ENCODE measurements around the gene KAZALD1. TPM values are rescaled to one million over a fixed set of nuclear protein-coding genes. Genes with fewer than 3 reads are reported as not detected.
"Not testable (repeated sequence)": the region's sequence is repeated elsewhere in the genome, so short reads cannot be mapped to it uniquely, and the experiment has no call there.

Gene KAZALD1
- polyA plus RNA-seq, 6 donors from 2014 or later, result not detected

DNA sequence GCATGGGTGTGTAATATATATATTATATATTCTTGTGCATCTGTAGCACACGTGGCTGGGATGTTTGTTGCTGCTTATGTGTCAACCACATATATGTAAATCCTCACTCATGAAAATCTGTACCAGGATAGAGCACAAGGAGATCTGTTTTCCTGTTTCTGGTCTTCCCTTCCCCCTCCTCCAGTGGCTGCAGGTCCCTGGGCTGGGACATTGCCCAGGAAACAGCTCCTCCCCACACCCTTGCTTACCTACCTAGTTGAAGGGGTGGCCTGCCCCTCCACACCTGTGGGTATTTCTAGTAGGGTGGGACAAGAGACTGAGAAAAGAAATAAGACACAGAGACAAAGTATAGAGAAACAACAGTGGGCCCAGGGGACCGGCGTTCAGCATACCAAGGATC is 28.5 kb upstream of the KAZALD1 start:
- H3K9me3 Mint-ChIP-seq, result no peaks in the 10 kb centered on the region
- peaks cover 17 to 22% (median 19%) of the 10 kb centered on the region in 3 donors for H3K4me1 Mint-ChIP-seq
- peaks cover 0 to 21% of the 10 kb centered on the region in 2 donors for H3K36me3 Mint-ChIP-seq
- peaks cover 0 to 15% (median 15%) of the 10 kb centered on the region in 3 donors for H3K27me3 Mint-ChIP-seq
- H3K27ac Mint-ChIP-seq, result peak overlapping the region in 1 of 6 donors; percentile 58
- DNase-seq (no peak), ATAC-seq (ENCODE audit: low read depth in 2 of 2) (no peak)
- H3K4me3 Mint-ChIP-seq, result peak overlapping the region in 6 of 8 donors; percentile 53 to 97 (median 89)

DNA sequence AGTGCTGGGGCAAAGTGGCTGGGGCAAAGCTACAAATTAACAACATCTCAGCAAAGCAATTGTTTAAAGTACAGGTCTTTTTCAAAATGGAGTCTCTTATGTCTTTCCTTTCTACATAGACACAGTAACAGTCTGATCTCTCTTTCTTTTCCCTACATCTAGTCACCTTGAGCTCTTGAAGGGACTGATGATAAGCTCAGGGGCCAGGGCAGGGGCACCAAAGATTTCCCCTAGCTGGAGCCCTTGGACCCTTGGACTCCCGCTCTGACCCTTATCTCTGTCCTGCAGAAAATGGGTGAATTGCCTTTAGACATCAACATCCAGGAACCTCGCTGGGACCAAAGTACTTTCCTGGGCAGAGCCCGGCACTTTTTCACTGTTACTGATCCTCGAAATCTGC is 27.4 kb upstream of the KAZALD1 start:
- H3K9me3 Mint-ChIP-seq; DNase-seq; ATAC-seq (ENCODE audit: low read depth in 2 of 2); H3K27me3 Mint-ChIP-seq: not testable (repeated sequence)
- Mint-ChIP-seq H3K4me3 (peak overlapping the region in 1 of 8 donors; percentile 27), H3K36me3 (peaks cover 0 to 24% of the 10 kb centered on the region in 2 donors), H3K27ac (peak overlapping the region in 1 of 6 donors; percentile 79), H3K4me1 (peaks cover 16 to 19% (median 17%) of the 10 kb centered on the region in 3 donors)

DNA sequence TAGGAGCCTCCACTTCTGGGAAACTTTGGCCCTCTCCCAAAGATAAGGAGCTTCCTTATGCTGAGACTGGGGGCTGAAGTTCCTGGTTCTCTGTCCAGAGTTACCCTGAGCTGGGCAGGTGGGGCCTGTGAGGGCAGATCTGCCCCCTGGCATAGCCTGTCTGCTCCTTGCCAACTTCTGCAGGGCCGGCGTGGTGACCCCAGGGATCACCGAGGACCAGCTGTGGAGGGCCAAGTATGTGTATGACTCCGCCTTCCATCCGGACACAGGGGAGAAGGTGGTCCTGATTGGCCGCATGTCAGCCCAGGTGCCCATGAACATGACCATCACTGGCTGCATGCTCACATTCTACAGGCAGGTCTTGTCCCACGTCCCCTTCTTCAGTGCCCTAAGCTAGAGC is 26.5 kb upstream of the KAZALD1 start:
- Mint-ChIP-seq H3K9me3 (no peaks in the 10 kb centered on the region), H3K4me1 (peaks cover 13 to 19% (median 15%) of the 10 kb centered on the region in 3 donors), H3K27ac (no peak overlapping the region), H3K4me3 (no peak overlapping the region), H3K36me3 (peaks cover 0 to 24% of the 10 kb centered on the region in 2 donors), H3K27me3 (no peaks in the 10 kb centered on the region)
- DNase-seq (no peak), ATAC-seq (ENCODE audit: low read depth in 2 of 2) (no peak)

DNA sequence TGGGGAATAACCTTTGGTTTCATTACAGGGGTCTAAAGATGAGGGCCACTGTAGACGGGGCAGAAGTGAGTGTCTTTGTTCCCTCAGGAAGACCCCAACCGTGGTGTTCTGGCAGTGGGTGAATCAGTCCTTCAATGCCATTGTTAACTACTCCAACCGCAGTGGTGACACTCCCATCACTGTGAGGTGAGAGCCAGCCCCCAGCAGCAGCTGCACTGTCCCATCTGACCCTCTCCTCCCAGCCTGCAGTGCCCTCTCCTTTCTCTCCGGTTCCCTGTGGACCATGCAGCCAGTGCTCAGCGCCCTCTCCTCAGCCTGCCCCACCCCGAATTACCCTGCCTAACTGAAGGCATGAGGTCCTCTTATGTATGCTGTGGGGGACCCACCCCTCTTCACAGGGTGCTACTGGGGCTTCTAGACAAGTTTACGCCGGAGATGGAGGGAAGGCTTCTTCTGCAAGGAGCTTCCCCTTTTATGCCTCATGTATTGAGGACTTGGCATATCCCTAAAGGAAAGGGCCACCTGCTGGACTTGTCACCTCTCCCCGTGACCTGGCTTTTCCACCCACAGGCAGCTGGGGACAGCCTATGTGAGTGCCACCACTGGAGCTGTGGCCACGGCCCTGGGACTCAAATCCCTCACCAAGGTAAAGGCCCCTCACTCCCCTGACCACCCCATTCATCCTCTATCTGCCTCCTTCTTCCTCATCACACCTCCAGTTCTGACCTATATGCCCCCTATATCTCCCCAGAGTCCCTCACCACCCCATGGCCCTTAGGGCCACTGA is 25.7 kb upstream of the KAZALD1 start:
- peaks cover 13 to 17% (median 15%) of the 10 kb centered on the region in 3 donors for H3K4me1 Mint-ChIP-seq
- no peak for ATAC-seq (ENCODE audit: low read depth in 2 of 2)
- H3K9me3 Mint-ChIP-seq, result no peaks in the 10 kb centered on the region
- DNase-seq, result no peak
- H3K27ac Mint-ChIP-seq, result peak overlapping the region in 3 of 6 donors; percentile 11 to 78 (median 30)
- no peak overlapping the region for H3K4me3 Mint-ChIP-seq
- H3K36me3 Mint-ChIP-seq, result peaks cover 0 to 24% of the 10 kb centered on the region in 2 donors
- H3K27me3 Mint-ChIP-seq, result no peaks in the 10 kb centered on the region

DNA sequence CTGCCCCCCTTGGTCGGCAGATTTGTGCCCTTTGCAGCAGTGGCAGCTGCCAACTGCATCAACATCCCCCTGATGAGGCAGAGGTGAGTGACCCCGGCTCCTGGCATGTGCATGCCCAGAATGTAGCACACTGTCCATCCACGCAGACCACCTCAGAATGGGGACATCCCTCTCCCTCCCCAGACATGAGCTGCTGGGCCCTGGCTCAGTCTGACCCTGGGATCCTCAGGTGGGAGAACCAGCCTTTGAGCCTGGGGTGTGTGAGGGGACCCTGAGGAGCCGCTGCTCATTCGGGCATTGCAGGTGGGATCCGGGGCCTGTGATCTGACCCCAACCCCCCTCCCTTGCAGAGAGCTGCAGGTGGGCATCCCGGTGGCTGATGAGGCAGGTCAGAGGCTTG is 25.1 kb upstream of the KAZALD1 start:
- H3K27ac Mint-ChIP-seq, result peak overlapping the region in 1 of 6 donors; percentile 11
- peaks cover 12 to 14% (median 12%) of the 10 kb centered on the region in 3 donors for H3K4me1 Mint-ChIP-seq
- H3K4me3 Mint-ChIP-seq, result peak overlapping the region in 1 of 8 donors; percentile 16
- peaks cover 0 to 24% of the 10 kb centered on the region in 2 donors for H3K36me3 Mint-ChIP-seq
- no peak for ATAC-seq (ENCODE audit: low read depth in 2 of 2)
- H3K9me3 Mint-ChIP-seq, result no peaks in the 10 kb centered on the region
- no peak for DNase-seq
- no peaks in the 10 kb centered on the region for H3K27me3 Mint-ChIP-seq

DNA sequence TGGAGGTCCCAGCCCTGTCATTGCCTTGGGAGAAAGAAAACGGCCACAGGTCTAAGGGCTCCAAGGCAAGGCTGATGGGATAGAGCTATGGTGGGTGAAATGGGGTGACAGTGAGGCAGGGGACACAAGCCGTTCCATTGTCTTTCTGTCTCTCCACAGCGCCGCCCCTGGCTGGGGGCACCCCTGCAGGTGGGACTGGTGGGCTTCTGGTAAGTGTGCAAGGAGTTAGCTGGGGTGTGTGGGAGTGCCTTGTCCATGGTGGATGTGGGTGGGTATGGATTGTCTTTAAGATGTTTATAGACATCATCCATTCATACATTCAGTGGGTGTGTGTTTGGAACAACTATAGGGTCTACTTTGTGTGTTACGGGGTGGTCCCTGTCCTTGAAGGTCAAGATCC is 23.3 kb upstream of the KAZALD1 start:
- Mint-ChIP-seq H3K27ac (no peak overlapping the region), H3K27me3 (no peaks in the 10 kb centered on the region), H3K9me3 (no peaks in the 10 kb centered on the region), H3K4me1 (peaks cover 17 to 21% (median 18%) of the 10 kb centered on the region in 3 donors), H3K36me3 (peaks cover 0 to 24% of the 10 kb centered on the region in 2 donors), H3K4me3 (no peak overlapping the region)
- ATAC-seq (ENCODE audit: low read depth in 2 of 2), result no peak
- no peak for DNase-seq

DNA sequence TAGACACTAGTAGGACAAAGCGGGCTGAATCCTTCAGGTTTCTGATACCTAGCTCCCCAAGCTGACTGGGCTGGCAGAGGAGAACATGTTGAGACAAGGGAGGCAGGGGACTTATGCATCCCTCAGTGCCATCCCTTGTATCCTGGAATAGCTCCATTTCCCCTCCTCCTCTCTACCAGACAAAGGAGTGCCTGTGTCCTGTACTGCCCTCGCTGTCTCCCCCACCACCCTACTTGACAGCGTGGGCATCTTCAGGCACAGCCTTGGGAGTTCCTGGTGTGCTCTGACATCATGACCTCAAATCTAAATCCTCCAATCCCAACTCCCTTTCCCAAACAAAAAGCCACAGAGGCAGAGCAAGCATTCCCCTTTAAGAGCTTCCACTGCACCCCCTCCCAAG is 21.7 kb upstream of the KAZALD1 start:
- peak overlapping the region in 2 of 6 donors; percentile 13 to 67 for H3K27ac Mint-ChIP-seq
- H3K36me3 Mint-ChIP-seq, result peaks cover 0 to 24% of the 10 kb centered on the region in 2 donors
- ATAC-seq (ENCODE audit: low read depth in 2 of 2), result no peak
- H3K27me3 Mint-ChIP-seq, result peaks cover 0 to 4% (median 0%) of the 10 kb centered on the region in 3 donors
- H3K4me1 Mint-ChIP-seq, result peaks cover 18 to 22% (median 20%) of the 10 kb centered on the region in 3 donors
- peak overlapping the region in 2 of 8 donors; percentile 9 to 44 for H3K4me3 Mint-ChIP-seq
- DNase-seq, result no peak
- H3K9me3 Mint-ChIP-seq, result no peaks in the 10 kb centered on the region

DNA sequence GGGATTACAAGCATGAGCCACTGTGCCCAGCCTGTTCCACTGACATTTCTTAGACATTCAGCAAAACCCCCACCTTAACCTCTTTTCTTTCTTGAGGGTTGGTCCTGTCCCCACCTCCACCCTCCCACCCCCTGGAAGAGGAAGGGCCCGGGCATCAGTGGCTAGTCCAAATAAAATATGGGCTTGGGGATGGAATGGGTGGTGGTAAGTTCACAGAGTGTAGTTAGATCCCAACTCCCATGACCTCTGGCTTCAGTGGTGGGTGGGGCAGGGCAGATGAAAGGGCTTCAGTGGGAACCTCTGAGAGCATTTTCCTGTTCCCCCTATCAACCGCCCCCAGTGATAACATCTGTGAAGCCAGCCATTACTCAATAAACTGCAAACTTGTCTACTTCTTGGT is 20.9 kb upstream of the KAZALD1 start:
- Mint-ChIP-seq H3K27me3 (peaks cover under 1 to 5% (median 3%) of the 10 kb centered on the region in 3 donors), H3K9me3 (no peaks in the 10 kb centered on the region), H3K36me3 (peaks cover 0 to 20% of the 10 kb centered on the region in 2 donors), H3K4me1 (peaks cover 18 to 22% (median 20%) of the 10 kb centered on the region in 3 donors), H3K4me3 (peak overlapping the region in 1 of 8 donors; percentile 17), H3K27ac (peak overlapping the region in 1 of 6 donors; percentile 76)
- DNase-seq (no peak), ATAC-seq (ENCODE audit: low read depth in 2 of 2) (no peak)

DNA sequence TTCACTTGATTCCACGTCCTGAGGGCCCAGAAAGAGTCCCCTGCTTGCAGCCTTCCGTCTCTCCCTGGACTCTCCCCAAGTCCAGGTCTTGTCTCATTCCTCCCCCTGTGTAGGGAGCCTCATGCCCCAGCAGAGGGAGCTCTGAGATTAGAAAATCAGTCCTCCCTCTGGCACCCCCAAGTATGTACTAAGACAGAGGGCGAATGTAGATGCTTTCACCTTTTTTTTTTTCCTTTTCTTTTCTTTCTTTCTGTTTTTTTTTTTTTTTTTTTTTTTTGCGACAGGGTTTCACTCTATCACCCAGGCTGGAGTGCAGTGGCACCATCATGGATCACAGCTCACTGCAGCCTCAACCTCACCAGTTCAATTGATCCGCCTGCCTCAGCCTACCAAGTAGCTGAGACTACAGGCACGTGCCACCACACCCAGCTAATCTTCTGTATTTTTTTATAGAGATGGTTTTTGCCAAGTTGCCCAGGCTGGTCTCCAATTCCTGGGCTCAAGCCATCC is 20.5 kb upstream of the KAZALD1 start:
- peak overlapping the region in 5 of 8 donors; percentile 10 to 61 (median 34) for H3K4me3 Mint-ChIP-seq
- ATAC-seq (ENCODE audit: low read depth in 2 of 2) (peak; percentile 84 to 86), DNase-seq (peak; percentile 76)
- H3K36me3 Mint-ChIP-seq, result peaks cover 0 to 16% of the 10 kb centered on the region in 2 donors
- peaks cover 18 to 22% (median 20%) of the 10 kb centered on the region in 3 donors for H3K4me1 Mint-ChIP-seq
- H3K27me3 Mint-ChIP-seq, result peaks cover 5 to 9% (median 7%) of the 10 kb centered on the region in 3 donors
- H3K27ac Mint-ChIP-seq, result peak overlapping the region in 1 of 6 donors; percentile 76
- no peaks in the 10 kb centered on the region for H3K9me3 Mint-ChIP-seq

DNA sequence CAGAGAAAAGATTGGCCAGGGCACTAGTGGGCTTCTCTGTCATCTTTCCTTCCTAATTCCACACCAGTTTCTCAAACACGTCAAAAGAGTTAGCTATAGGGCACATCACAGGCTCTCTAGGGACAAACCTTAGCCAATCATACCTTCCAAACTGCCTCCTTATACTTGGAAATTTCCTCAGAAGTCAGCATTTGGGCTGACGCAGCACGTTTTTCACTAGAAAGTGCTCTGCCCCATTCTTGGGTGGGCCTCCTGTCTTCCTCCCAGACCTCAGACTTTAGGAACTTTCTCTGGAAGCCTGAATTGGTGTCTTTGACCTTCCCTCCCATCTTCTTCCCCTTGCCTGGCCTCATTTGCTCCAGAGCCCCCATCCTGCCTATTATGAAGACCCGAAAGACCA is 19.7 kb upstream of the KAZALD1 start:
- Mint-ChIP-seq H3K27me3 (peaks cover 13 to 16% (median 15%) of the 10 kb centered on the region in 3 donors), H3K27ac (peak overlapping the region in 3 of 6 donors; percentile 44 to 87 (median 84)), H3K36me3 (peaks cover 0 to 10% of the 10 kb centered on the region in 2 donors), H3K4me3 (peak overlapping the region; percentile 94 to 99 (median 97)), H3K4me1 (peaks cover 18 to 22% (median 20%) of the 10 kb centered on the region in 3 donors), H3K9me3 (no peaks in the 10 kb centered on the region)
- DNase-seq (no peak), ATAC-seq (ENCODE audit: low read depth in 2 of 2) (no peak)

DNA sequence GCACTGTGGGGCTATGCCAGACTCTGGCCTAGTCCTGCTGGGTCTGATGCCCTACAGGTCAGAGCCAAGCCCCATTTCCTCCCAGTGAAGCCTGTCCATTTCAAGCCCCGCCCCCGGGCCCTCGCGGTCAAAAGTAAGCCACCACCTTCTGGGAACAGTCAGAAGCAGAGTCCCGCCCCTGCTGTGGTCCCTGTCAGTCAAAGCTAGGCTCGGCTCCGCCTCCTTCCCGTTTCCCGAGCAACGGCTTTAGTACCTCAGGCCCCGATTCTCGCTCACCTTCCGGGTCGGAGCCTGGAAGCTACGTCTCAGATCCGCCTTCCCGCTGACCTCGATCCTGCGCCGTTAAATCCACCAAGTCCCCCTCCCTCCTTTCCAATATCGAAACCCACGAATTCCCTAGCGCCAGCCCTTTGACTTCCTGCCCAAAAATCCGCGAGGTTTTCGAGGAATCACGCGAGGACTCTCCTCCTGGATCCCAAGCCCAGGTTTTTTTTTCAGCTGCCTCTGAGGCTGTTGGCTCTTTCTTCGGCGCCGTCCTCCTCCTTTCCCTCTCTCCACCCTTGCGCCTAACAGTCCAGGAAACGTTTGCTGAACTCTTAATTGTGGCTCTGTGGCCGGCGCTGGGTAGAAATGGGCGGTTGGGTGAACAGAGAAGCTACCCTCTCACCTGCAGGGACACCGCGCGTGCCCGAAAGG is 19.0 kb upstream of the KAZALD1 start:
- H3K27ac Mint-ChIP-seq, result peak overlapping the region; percentile 54 to 98 (median 96)
- peaks cover 0 to 7% of the 10 kb centered on the region in 2 donors for H3K36me3 Mint-ChIP-seq
- ATAC-seq (ENCODE audit: low read depth in 2 of 2) (peak; percentile 86 to 89), DNase-seq (peak; percentile 67)
- H3K4me3 Mint-ChIP-seq, result peak overlapping the region; percentile 94 to 99 (median 97)
- H3K27me3 Mint-ChIP-seq, result peaks cover 20 to 22% (median 22%) of the 10 kb centered on the region in 3 donors
- peaks cover 18 to 23% (median 20%) of the 10 kb centered on the region in 3 donors for H3K4me1 Mint-ChIP-seq
- no peaks in the 10 kb centered on the region for H3K9me3 Mint-ChIP-seq

DNA sequence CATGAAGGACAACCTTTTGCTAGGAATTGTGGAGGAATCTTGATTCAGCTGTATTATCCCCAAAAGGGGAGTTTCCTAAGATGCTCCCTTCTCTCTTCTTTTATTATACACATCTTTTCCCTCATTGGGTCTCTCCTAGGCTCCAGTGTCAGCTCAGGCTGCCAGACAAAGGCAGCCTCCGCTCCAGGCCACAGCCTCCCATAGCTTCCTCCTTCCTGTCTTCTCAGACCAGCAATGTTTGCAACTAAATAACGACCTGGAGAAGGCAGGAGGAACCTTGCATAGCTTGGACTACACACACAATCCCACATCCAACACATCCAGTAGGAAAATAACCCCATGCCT is 18.5 kb upstream of the KAZALD1 start:
- Mint-ChIP-seq H3K27me3 (peaks cover 23 to 27% (median 25%) of the 10 kb centered on the region in 3 donors), H3K27ac (peak overlapping the region in 5 of 6 donors; percentile 55 to 97 (median 87)), H3K4me1 (peaks cover 18 to 29% (median 20%) of the 10 kb centered on the region in 3 donors), H3K36me3 (peaks cover 0 to 2% of the 10 kb centered on the region in 2 donors), H3K9me3 (no peaks in the 10 kb centered on the region), H3K4me3 (peak overlapping the region; percentile 94 to 99 (median 97))
- DNase-seq (no peak), ATAC-seq (ENCODE audit: low read depth in 2 of 2) (no peak)

DNA sequence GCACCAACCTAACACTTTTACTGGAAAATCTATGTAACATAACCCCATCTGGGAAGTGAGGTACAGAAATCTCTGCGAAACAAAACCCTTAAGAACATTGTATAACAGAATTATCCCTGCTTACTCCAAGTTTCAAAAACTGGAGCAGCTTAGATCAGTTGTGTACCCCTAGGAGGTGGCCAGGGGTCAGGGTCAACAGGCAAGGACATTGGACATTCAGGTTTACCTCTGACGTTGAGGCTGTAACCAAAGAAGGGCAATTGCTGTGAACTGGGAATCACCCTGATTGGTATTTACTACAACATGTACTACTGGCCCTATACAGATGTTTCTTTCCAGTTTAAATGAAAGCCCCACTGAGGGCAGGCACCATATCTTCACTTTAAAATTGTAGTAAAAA is 17.7 kb upstream of the KAZALD1 start:
- ATAC-seq (ENCODE audit: low read depth in 2 of 2), result no peak
- Mint-ChIP-seq H3K27me3 (peaks cover 30 to 35% (median 33%) of the 10 kb centered on the region in 3 donors), H3K27ac (no peak overlapping the region), H3K36me3 (no peaks in the 10 kb centered on the region), H3K9me3 (peaks cover 0 to 2% (median 0%) of the 10 kb centered on the region in 7 donors), H3K4me3 (peak overlapping the region in 2 of 8 donors; percentile 16 to 94), H3K4me1 (peaks cover 20 to 36% (median 20%) of the 10 kb centered on the region in 3 donors)
- DNase-seq, result no peak

Measured in naive B cell (primary cell).